KOPT-K1 (cell line): ENCODE data around the gene CST7.
A peak's percentile ranks its signal among the peaks of the same experiment; 100 is the strongest.
"Not testable (repeated sequence)": the region's sequence is repeated elsewhere in the genome, so short reads cannot be mapped to it uniquely, and the experiment has no call there.

Source experiments
- H3K27ac ChIP-seq: fragments of 200-600 bp; sonication (generic); 2 replicates; pipeline ENCODE4 v1.5.1; 2016; ENCODE audit warnings: antibody characterized with exemption, mild to moderate bottlenecking, low read depth, low read length; ENCODE audit not compliant: poor library complexity, severe bottlenecking
- H3K36me3 ChIP-seq: fragments of 200-600 bp; sonication (generic); 2 replicates; pipeline ENCODE4 v1.5.1; 2017; ENCODE audit warnings: antibody characterized with exemption, mild to moderate bottlenecking, low read length, moderate library complexity; ENCODE audit not compliant: insufficient read depth
- H3K9me3 ChIP-seq: fragments of 200-600 bp; sonication (generic); 2 replicates; pipeline ENCODE4 v1.5.1; 2017; ENCODE audit warnings: antibody characterized with exemption, low read length, mild to moderate bottlenecking; ENCODE audit not compliant: insufficient read depth, poor library complexity, severe bottlenecking

CST7 gene

GRCh38 chr20:24917797-24918578 is 31.1 kb upstream of the CST7 start:
- H3K9me3 ChIP-seq = no peaks in the 10 kb centered on the region
- H3K36me3 ChIP-seq = no peaks in the 10 kb centered on the region
- H3K27ac ChIP-seq = no peak overlapping the region

GRCh38 chr20:24918579-24919566 is 30.2 kb upstream of the CST7 start:
- Histone ChIP-seq H3K9me3 (no peaks in the 10 kb centered on the region), H3K27ac (no peak overlapping the region), H3K36me3 (no peaks in the 10 kb centered on the region)

GRCh38 chr20:24919665-24920064 is 29.4 kb upstream of the CST7 start:
- H3K9me3 ChIP-seq, H3K27ac ChIP-seq, H3K36me3 ChIP-seq: not testable (repeated sequence)

- not testable (repeated sequence) for H3K9me3 ChIP-seq, H3K36me3 ChIP-seq, H3K27ac ChIP-seq
Measured at GRCh38 chr20:24920706-24921105, 28.4 kb upstream of the CST7 start.

- not testable (repeated sequence) for H3K36me3 ChIP-seq, H3K27ac ChIP-seq
- peaks cover 15% of the 10 kb centered on the region for H3K9me3 ChIP-seq
Measured at GRCh38 chr20:24929259-24929658, 19.8 kb upstream of the CST7 start.

GRCh38 chr20:24929867-24930723 is 19.0 kb upstream of the CST7 start:
- H3K36me3 ChIP-seq, H3K27ac ChIP-seq: not testable (repeated sequence)
- H3K9me3 ChIP-seq = peaks cover 15% of the 10 kb centered on the region

- H3K9me3 ChIP-seq = peaks cover 20% of the 10 kb centered on the region
- peak overlapping the region; percentile 56 for H3K27ac ChIP-seq
- H3K36me3 ChIP-seq = not testable (repeated sequence)
Measured at GRCh38 chr20:24930724-24931688, 18.1 kb upstream of the CST7 start.

GRCh38 chr20:24931893-24932292 is 17.2 kb upstream of the CST7 start:
- H3K36me3 ChIP-seq = not testable (repeated sequence)
- peak overlapping the region; percentile 56 for H3K27ac ChIP-seq

GRCh38 chr20:24933266-24933908 is 15.7 kb upstream of the CST7 start:
- no peak overlapping the region for H3K27ac ChIP-seq
- no peaks in the 10 kb centered on the region for H3K36me3 ChIP-seq
- H3K9me3 ChIP-seq = peaks cover 28% of the 10 kb centered on the region

More at GRCh38 chr20:24931893-24932292, 17.2 kb upstream of the CST7 start:
- peaks cover 28% of the 10 kb centered on the region for H3K9me3 ChIP-seq

GRCh38 chr20:24934101-24934661 is 14.9 kb upstream of the CST7 start:
- Histone ChIP-seq H3K36me3 (no peaks in the 10 kb centered on the region), H3K27ac (no peak overlapping the region), H3K9me3 (peaks cover 28% of the 10 kb centered on the region)

GRCh38 chr20:24934716-24935115 is 14.4 kb upstream of the CST7 start:
- H3K36me3 ChIP-seq = no peaks in the 10 kb centered on the region
- H3K9me3 ChIP-seq = peaks cover 28% of the 10 kb centered on the region
- H3K27ac ChIP-seq = no peak overlapping the region

GRCh38 chr20:24935140-24935539 is 13.9 kb upstream of the CST7 start:
- no peak overlapping the region for H3K27ac ChIP-seq
- peaks cover 28% of the 10 kb centered on the region for H3K9me3 ChIP-seq
- H3K36me3 ChIP-seq = no peaks in the 10 kb centered on the region

- Histone ChIP-seq H3K27ac (no peak overlapping the region), H3K9me3 (peaks cover 32% of the 10 kb centered on the region), H3K36me3 (no peaks in the 10 kb centered on the region)
Measured at GRCh38 chr20:24935766-24936525, 13.1 kb upstream of the CST7 start.
